Stimulated activated CD8-positive, alpha-beta memory T cell treated with anti-CD3 and anti-CD28 coated beads, Interleukin-2, amount 100 ng/mL, for 1 hour (primary cell): ENCODE measurements around the gene GSTA3.
"Not testable (repeated sequence)": the region's sequence is repeated elsewhere in the genome, so short reads cannot be mapped to it uniquely, and the experiment has no call there.

Experiments used
- DNase-seq, 2 donors: peaks; one replicate each; pipeline ENCODE4 v3.0.0-alpha.2; 2020; ENCODE audit warnings: low read depth in 2 of 2

GSTA3 gene

GRCh38 chr6:52909531-52909930 lies at the start of gene GSTA3:
GSTA3 (minus strand) TSS chr6:52909698; CDS start chr6:52905834, 3,864 bp downstream.
- DNase-seq = no peak

GRCh38 chr6:52958546-52959255 lies 49.2 kb upstream of the GSTA3 start:
- DNase-seq = no peak

GRCh38 chr6:52955871-52956270 lies 46.4 kb upstream of the GSTA3 start:
- DNase-seq = no peak

DNA sequence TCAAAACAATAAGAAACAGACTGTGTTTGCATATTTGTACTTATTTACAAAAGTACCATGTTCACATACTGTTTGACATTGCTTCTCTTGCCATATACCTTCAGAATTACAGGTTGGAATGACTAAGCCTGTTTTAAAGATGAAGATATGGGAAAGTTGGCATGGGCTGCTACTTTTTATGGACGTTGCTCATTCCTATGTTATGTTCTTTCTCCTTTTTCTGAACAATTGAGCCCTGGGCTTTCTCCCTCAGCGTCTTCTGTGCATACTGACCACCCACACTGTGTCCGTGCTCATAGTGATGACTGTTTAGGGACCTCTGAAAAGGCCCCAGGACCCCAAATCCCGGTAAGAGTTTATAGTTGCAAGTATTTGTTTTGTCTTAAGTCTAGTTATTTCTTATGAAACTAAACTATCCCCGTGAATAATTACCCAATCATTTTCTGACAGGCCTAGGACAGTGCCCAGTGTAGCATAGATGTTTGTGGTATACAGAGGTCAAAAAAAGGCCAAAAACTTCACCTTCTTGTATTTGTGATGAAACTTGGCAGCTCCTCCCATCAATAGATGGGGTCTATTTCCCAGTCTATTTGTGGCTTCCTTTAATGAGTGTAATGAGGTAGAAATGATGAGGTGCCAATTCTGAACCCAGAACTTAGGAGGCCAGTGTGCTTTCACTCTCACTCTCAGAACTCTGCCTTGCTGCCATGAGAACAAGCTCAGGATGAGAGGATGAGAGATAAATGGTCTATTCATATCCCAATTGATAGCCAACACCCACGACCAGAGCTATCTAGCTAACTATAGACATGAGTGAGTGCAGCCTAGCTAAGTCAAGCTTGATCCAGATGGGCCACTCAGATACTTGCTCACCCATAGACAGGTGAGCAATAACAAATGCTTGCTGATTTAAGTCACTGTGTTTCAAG lies 44.7 kb upstream of the GSTA3 start:
- no peak for DNase-seq

DNA sequence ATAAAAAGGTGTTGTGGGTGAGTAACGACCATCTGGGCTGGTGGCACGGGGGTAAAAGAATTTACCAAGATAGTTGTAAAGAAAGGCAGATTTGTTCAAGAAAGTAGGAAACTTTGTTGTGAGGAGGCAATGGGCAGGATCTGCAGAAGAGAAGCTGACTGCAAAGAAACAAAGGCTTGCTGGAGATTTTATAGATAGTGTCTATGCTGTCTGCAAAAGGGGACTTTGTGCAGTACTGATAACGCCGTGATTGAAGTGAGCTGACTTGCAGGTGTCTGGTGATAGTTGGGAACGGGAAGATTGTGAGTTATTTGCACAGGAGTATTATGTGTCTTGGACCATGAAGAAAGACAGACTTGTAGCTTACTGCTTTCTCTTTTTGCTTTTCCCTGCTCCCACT lies 36.8 kb upstream of the GSTA3 start:
- no peak for DNase-seq

- DNase-seq = not testable (repeated sequence)
These were observed 33.3 kb upstream of the GSTA3 start for GRCh38 chr6:52942821-52943220.

DNA sequence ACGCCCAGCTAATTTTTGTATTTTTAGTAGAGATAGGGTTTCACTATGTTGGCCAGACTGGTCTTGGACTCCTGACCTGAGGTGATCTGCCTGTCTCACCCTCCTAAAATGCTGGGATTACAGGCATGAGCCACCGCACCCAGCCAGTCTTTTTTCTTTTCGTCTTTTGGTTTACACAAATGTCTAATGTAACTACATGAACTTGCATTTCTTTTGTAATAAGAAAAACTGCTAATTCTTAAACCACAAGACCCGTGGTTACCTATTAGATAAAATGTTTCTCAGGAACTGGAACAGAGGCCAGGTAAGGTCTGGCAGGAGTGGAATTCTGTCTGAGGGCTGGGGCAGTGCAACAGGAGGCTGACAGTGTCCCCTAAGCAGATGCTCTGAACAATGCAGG lies 32.7 kb upstream of the GSTA3 start:
- DNase-seq = no peak

DNA sequence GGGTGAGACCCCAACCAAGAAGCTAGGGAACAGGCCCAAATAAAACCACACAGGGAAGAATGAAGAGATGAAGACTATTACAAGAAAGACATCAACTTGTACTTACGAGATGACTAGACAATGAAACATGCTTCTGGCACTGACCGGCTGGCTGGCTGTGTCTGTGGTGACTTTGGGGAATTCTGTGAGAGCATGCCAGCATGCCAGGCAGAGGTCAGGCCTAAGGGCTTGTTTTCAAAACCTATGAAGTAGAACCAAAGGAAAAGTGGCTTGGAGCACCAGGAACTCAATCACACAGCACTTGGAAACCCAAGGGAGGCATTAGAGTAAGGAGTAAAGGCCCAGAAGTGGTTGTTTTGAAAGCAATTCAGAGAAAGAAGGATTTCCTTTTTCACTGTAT lies 28.4 kb upstream of the GSTA3 start:
- DNase-seq = no peak

DNA sequence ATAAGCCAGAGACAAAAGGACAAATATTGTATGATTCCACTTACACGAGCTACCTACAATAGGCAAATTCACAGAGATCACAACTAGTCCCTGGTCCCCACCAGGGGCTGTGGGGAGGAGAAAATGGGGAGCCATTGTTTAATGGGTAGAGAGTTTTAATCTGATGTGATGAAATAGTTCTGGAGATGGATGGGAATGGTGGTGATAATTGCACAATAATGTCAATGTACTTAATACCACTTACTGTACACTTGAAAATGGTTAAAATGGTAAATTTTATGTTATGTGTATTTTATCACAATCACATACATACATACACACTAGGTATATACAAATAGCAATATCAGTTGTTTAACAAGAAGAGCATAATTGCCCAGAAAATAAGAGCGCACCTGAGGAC lies 24.3 kb upstream of the GSTA3 start:
- no peak for DNase-seq

GRCh38 chr6:52931351-52931750 lies 21.9 kb upstream of the GSTA3 start:
- DNase-seq = no peak

- DNase-seq = no peak
These were observed 20.0 kb upstream of the GSTA3 start for GRCh38 chr6:52929321-52930164.

DNA sequence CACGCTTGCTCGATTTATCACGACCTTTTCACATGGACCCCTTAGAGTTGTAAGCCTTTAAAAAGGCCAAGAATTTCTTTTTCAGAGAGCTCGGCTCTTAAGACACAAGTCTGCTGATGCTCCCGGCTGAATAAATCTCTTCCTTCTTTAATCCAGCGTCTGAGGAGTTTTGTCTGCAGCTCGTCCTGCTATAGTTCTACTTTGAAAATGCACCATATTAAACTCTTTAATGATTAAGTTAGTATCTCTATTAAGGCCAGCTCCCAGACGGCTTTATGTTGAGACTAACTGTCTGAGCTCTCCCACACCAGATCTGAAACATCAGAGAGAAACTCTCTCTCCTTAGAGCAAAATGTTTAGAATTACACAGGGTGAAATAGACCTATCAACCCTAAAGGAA lies 18.0 kb upstream of the GSTA3 start:
- no peak for DNase-seq

DNA sequence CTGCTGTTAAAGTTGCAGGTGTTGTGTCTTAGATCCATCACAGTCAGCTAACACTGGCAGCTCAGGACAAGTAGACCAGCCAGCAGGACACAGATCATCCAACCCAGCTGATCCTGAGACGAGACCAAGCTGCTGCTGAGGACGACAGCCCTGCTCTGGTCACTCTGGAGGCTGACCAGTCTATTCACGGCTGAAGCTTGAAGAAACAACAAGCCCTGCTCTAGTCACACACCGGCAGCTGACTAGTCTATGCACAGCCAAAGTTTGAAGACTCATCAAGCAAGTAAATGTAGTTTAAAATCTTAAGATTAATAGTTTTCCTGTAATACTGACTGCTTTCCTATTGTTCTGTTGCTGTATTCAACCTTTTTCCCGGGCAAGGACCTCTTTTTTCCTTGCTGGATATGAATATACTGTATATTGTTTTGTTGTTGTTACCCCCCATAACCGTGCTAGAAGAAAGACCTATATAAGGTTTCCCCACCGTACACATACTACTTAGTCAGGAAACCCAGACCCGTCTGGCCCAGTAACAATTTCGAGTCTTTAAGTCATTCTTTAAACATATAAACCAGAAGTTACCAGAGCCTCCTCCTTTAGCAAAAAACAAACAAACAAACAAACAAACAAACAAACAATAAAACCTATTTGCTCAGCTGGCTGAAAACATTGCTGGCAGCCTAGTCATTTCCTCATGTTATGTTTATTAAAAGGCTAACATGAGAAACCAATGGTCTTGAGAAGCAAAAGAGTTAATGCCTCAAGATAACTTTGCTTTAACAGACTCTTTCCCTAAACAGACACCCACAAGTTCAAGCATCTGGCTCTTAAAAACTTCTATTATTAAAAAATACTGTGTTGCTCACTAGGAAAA lies 16.7 kb upstream of the GSTA3 start:
- no peak for DNase-seq

DNA sequence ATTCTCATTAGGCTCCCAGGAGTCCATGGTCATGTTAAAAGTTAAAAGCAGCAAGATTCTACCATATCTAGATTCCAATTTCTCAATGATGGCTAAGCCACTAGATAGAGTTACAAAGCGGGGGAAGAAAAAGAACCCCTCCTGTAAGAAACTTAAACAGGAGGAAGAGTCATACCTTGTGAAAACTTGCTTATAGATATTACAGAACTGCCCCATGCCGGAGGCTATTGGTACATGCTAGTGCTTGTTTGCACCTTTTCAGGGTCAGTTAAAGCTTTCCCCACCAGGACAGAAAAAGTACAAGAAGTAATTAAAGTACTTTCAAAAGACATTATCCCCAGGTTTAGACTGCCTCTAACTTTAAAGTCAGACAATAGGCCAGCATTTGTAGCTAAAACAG lies 15.5 kb upstream of the GSTA3 start:
- DNase-seq = no peak

GRCh38 chr6:52923689-52924088 lies 14.2 kb upstream of the GSTA3 start:
- not testable (repeated sequence) for DNase-seq

DNA sequence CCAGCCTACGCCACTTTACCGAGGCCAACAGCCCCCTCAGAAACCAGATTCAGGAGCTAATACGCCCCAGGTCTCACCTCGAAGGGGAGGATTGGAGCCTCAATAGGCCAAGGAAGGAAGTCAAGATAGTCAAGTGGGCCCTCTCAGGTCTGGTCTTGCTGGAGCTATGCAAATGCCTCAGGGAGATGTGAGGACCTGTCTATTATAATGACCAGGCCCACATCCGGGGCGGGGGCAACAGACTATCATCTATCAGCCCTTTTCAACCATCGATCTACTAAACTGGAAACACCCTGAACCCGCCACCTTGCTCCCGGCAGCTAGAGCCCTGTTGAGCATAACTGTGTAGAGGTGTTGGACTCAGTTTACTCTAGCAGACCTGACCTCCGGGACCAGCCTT lies 12.7 kb upstream of the GSTA3 start:
- DNase-seq = no peak

DNA sequence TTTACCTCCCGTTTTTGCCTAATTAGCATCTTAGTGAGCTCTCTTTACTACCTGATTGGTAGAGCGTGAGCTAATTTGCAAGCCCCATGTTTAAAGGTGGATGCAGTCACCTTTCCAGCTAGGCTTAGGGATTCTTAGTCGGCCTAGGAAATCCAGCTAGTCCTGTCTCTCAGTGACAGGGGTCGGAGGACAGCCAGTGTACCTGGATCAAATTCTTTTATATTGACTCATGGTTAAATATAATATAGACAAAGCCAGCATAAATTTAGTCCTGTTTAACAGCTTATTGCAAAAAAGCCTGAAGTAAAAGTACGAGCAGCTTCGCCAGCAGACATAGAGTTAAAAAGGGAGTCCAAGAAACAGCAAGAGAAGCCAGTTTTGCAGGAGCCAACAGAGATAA lies 12.2 kb upstream of the GSTA3 start:
- no peak for DNase-seq

DNA sequence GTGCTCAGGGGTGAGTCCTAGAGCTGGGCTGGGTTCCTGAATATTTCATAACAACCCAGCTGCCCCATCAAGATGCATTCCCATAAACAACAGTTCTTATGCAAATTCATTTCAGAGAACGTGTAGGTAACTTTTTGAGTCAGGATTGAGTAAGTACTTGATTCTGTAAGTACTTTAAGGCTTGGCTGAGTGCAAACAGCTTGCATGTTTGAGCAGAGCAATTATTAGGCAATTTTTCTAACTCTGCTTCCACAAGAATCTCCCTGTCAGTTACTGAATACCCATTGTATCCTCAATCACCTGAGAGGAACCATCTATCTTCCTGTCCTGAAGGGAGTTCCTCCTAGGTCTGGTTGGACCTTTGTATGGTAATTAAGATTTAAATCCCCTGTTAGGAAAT lies 10.0 kb upstream of the GSTA3 start:
- DNase-seq = not testable (repeated sequence)

DNA sequence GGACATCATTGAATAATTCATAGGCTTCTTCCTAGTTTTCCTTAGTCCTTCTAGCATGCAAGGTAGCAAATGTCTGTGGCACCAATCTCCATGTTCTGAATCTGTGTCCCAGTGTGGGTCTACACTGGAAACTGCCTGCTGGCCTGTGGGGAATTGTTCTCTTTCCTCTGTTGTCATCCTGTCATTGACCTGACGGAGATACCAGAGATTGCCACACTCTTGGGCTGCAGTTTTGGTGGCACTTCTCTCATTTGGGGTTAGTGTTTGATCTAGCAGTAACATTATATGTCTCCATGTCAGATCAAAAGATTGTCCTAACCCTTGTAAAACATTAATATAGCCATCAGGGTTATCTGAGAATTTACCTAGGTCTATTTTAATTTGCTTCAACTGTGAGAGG lies 9.3 kb upstream of the GSTA3 start:
- not testable (repeated sequence) for DNase-seq

- not testable (repeated sequence) for DNase-seq
These were observed 8.7 kb upstream of the GSTA3 start for GRCh38 chr6:52918027-52918686.

DNA sequence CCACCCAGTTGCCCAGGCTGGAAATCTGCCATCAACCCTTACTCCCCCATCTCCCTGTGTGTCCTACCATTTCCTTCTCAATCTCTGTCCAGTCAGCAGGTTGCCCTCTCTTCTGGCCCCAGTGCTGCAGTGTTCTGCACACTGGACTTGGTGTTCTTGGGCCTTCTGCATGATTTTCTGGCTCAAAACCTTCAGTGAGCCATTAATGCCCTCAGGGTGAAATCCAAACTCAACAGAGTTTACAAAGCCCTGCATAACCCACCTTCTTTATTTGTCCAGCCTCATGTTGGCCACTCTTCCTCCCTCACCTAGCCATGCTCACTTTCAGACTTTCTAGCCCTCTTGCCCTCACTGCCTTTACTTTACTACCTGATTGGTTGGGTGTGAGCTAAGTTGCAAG lies 5.0 kb upstream of the GSTA3 start:
- no peak for DNase-seq
